Measurements from ENCODE around the gene DDX47.
A peak's percentile ranks its signal among the peaks of the same experiment; 100 is the strongest.
"Not testable (repeated sequence)": the region's sequence is repeated elsewhere in the genome, so short reads cannot be mapped to it uniquely, and the experiment has no call there.

The DDX47 gene

GRCh38 chr12:12871587-12872138, 58.5 kb downstream of the DDX47 start:
- H3K4me3 ChIP-seq (ENCODE audit: low read depth, low read length) = no peak overlapping the region
- no peak for TF ChIP-seq CTCF (IDR thresholded peaks at IDR 0.05; ENCODE audit: insufficient read depth, low read length, missing control alignments)
- ChIA-PET CTCF (interaction anchor here (0.5 to 1.5 kb wide), 2 partner anchors 44 to 82 kb away, joined by 4 to 5 read pairs; no protein-coding TSS in a partner anchor), POLR2A (no interaction called here)
- DNase-seq (ENCODE audit: low read depth, low spot score) = no peak

- CTCF ChIA-PET = interaction anchor here (0.8 to 1.5 kb wide), 2 partner anchors 35 to 43 kb away, joined by 3 to 5 read pairs; no protein-coding TSS in a partner anchor
Measured at GRCh38 chr12:12872139-12872933, 59.2 kb downstream of the DDX47 start.

GRCh38 chr12:12872934-12873275, 59.8 kb downstream of the DDX47 start:
- CTCF ChIA-PET = interaction anchor here (0.8 to 1.5 kb wide), 2 partner anchors 35 to 43 kb away, joined by 3 to 5 read pairs; no protein-coding TSS in a partner anchor

More at GRCh38 chr12:12872139-12872933, 59.2 kb downstream of the DDX47 start:
- H3K4me3 ChIP-seq (ENCODE audit: low read depth, low read length) = no peak overlapping the region
- TF ChIP-seq CTCF (IDR thresholded peaks at IDR 0.05; ENCODE audit: insufficient read depth, low read length, missing control alignments) = no peak
- peak; percentile 66 for DNase-seq (ENCODE audit: low read depth, low spot score)
- POLR2A ChIA-PET = interaction anchor here (0.7 to 2.0 kb wide), 2 partner anchors 19 to 21 kb away, joined by 3 to 8 read pairs; partner anchors contain the start of gene GPRC5A

GRCh38 chr12:12874029-12874428, 60.9 kb downstream of the DDX47 start:
- ChIA-PET CTCF (interaction anchor here (0.9 kb wide), 1 partner anchor 61 kb away, joined by 3 read pairs; the partner anchor contains the start of gene DDX47), POLR2A (interaction anchor here (0.6 to 2.0 kb wide), 3 partner anchors 17 to 1901 kb away, joined by 4 to 8 read pairs (median 5); partner anchors contain the start of gene GPRC5A)
- no peak overlapping the region for H3K4me3 ChIP-seq (ENCODE audit: low read depth, low read length)
- TF ChIP-seq CTCF (IDR thresholded peaks at IDR 0.05; ENCODE audit: insufficient read depth, low read length, missing control alignments) = no peak
- DNase-seq (ENCODE audit: low read depth, low spot score) = no peak

More at GRCh38 chr12:12872934-12873275, 59.8 kb downstream of the DDX47 start:
- POLR2A ChIA-PET = interaction anchor here (2.0 kb wide), 1 partner anchor 19 kb away, joined by 8 read pairs; the partner anchor contains the start of gene GPRC5A
- no peak for DNase-seq (ENCODE audit: low read depth, low spot score)
- H3K4me3 ChIP-seq (ENCODE audit: low read depth, low read length) = no peak overlapping the region
- no peak for TF ChIP-seq CTCF (IDR thresholded peaks at IDR 0.05; ENCODE audit: insufficient read depth, low read length, missing control alignments)

- POLR2A ChIA-PET; DNase-seq (ENCODE audit: low read depth, low spot score); CTCF ChIA-PET; H3K4me3 ChIP-seq (ENCODE audit: low read depth, low read length): not testable (repeated sequence)
Measured at GRCh38 chr12:12875301-12875700, 62.2 kb downstream of the DDX47 start.

GRCh38 chr12:12877153-12877768, 64.1 kb downstream of the DDX47 start:
- no peak overlapping the region for H3K4me3 ChIP-seq (ENCODE audit: low read depth, low read length)
- CTCF ChIA-PET = interaction anchor here (1.0 to 1.4 kb wide), 4 partner anchors 13 to 89 kb away, joined by 3 to 7 read pairs (median 5); partner anchors contain the start of gene GPRC5A
- TF ChIP-seq CTCF (IDR thresholded peaks at IDR 0.05; ENCODE audit: insufficient read depth, low read length, missing control alignments) = no peak
- POLR2A ChIA-PET = interaction anchor here (1.3 kb wide), 1 partner anchor 14 kb away, joined by 8 read pairs; the partner anchor contains the start of gene GPRC5A
- DNase-seq (ENCODE audit: low read depth, low spot score) = no peak
